Hepatocyte (in vitro differentiated cells): ENCODE results near the gene SLC28A3. TPM values are rescaled to one million over a fixed set of nuclear protein-coding genes. Genes with fewer than 3 reads are reported as not detected.

Experiments used
- DNase-seq: peaks from one replicate; pipeline ENCODE4 v3.0.0-alpha.2; 2016; ENCODE audit warnings: low spot score
- H2AFZ ChIP-seq: fragments of 200-600 bp; sonication (generic); 2 replicates; pipeline ENCODE4 v1.6.0; 2016; ENCODE audit warnings: antibody characterized with exemption, mild to moderate bottlenecking
- H3K27ac ChIP-seq: fragments of 200-600 bp; sonication (generic); 2 replicates; pipeline ENCODE4 v1.5.1; 2016; ENCODE audit warnings: mild to moderate bottlenecking
- H3K27me3 ChIP-seq: fragments of 200-600 bp; sonication (generic); 2 replicates; pipeline ENCODE4 v1.6.1; 2016
- H3K36me3 ChIP-seq: fragments of 200-600 bp; sonication (generic); replicated peaks from 2 replicates; pipeline ENCODE4 v1.5.1; 2016; ENCODE audit warnings: low read depth; ENCODE audit not compliant: insufficient read depth
- H3K4me1 ChIP-seq: fragments of 200-600 bp; sonication (generic); 2 replicates; pipeline ENCODE4 v1.5.1; 2016; ENCODE audit warnings: mild to moderate bottlenecking, moderate library complexity; ENCODE audit not compliant: insufficient read depth
- H3K4me2 ChIP-seq: fragments of 200-600 bp; sonication (generic); 2 replicates; pipeline ENCODE4 v1.6.0; 2016
- H3K4me3 ChIP-seq: fragments of 200-600 bp; sonication (generic); 2 replicates; pipeline ENCODE4 v1.5.1; 2016; ENCODE audit warnings: mild to moderate bottlenecking
- H3K79me2 ChIP-seq: fragments of 200-600 bp; sonication (generic); 2 replicates; pipeline ENCODE4 v1.6.0; 2017; ENCODE audit warnings: mild to moderate bottlenecking
- H3K9me2 ChIP-seq: fragments of 200-600 bp; sonication (generic); replicated peaks from 2 replicates; pipeline ENCODE4 v1.6.0; 2017; ENCODE audit warnings: mild to moderate bottlenecking; ENCODE audit not compliant: insufficient read depth
- H3K9me3 ChIP-seq: fragments of 200-600 bp; sonication (generic); 2 replicates; pipeline ENCODE4 v1.5.1; 2016; ENCODE audit warnings: low read depth, mild to moderate bottlenecking
- H4K20me1 ChIP-seq: fragments of 200-600 bp; sonication (generic); 2 replicates; pipeline ENCODE4 v1.6.0; 2016; ENCODE audit warnings: mild to moderate bottlenecking; ENCODE audit not compliant: insufficient read depth, poor library complexity, severe bottlenecking
- CTCF ChIP-seq: fragments of 200-600 bp; sonication (generic); IDR thresholded peaks from 2 replicates; pipeline ENCODE4 v1.5.1; 2016; ENCODE audit warnings: antibody characterized with exemption, mild to moderate bottlenecking; ENCODE audit not compliant: poor library complexity
- EZH2 ChIP-seq: fragments of 200-600 bp; sonication (generic); IDR thresholded peaks from 2 replicates; pipeline ENCODE4 v1.6.1; 2016; ENCODE audit warnings: antibody characterized with exemption, mild to moderate bottlenecking, borderline replicate concordance
- EZH2phosphoT487 ChIP-seq: fragments of 200-600 bp; sonication (generic); IDR thresholded peaks from one replicate; pipeline ENCODE4 v1.6.1; 2018; ENCODE audit warnings: antibody characterized with exemption, mild to moderate bottlenecking, low read depth, moderate library complexity; ENCODE audit not compliant: unreplicated experiment, severe bottlenecking
- WGBS: methylation state at CpG from one replicate; pipeline ENCODE4 v1.1.6; 2016; ENCODE audit warnings: low lambda C conversion rate; ENCODE audit errors: missing lambda C conversion rate; 5-methylcytosine and 5-hydroxymethylcytosine counted together
- polyA plus RNA-seq: library from polyadenylated mRNA; unstranded; fragments of >200 nt; fragmentation: Nextera tagmentation; extraction: Ambion mirVana; gene quantifications from 2 replicates; pipeline ENCODE4 v1.2.1, GENCODE V29; 2016
- total RNA-seq: library from RNA; depleted of rRNA; stranded (reverse); fragments of >200 nt; gene quantifications from 2 replicates; pipeline ENCODE4 v1.2.3, GENCODE V29; 2014

The SLC28A3 gene
- total and polyA plus RNA-seq, 2 experiments from 2014 or later: 0.98 to 1.7 TPM

- 35% methylated on average over 5 of the region's 5 CpGs for WGBS
- no peaks in the 10 kb centered on the region for H3K36me3 ChIP-seq
- no peak overlapping the region for H3K27ac ChIP-seq
- no peak overlapping the region for H3K4me2 ChIP-seq
- no peaks in the 10 kb centered on the region for H3K27me3 ChIP-seq
- H3K79me2 ChIP-seq: no peaks in the 10 kb centered on the region
- DNase-seq: no peak
- H3K9me2 ChIP-seq: no peaks in the 10 kb centered on the region
- H3K4me1 ChIP-seq: peaks cover 8% of the 10 kb centered on the region
- H4K20me1 ChIP-seq: no peaks in the 10 kb centered on the region
- TF ChIP-seq EZH2phosphoT487 (no peak), CTCF (no peak), EZH2 (no peak)
- no peak overlapping the region for H3K4me3 ChIP-seq
- no peaks in the 10 kb centered on the region for H3K9me3 ChIP-seq
- H2AFZ ChIP-seq: no peak overlapping the region
Observed at GRCh38 chr9:84300271-84300670, 40.3 kb downstream of the SLC28A3 start.

DNA sequence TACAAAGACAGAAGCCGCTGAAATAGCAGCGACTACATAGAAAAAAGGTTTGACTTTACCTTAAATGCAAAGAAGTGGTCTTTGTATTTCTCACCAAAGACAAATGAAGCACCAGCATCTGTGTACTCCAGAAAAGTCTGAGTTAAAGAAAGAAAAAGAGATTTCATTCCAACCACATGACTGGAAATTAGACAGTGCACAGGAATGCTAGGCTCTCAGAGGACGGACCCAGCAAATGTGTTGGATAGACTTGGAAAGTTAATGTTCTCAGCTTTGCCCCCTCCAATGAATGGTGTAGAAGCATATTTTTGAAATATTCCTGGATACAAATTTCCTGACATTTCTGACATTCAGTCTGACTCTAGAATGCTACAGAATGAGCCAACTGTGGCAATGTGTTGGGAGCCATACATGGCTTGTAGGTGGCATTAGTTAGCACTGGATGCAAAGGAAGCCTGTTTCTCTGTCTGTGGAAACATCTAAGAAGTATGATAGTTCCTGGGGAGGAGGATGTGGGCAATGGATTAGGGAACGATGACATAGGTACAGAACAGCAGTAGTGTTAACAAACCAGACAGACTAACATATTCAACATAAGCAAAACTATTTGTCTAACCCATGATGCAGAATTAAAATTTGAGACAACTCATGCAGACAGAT lies 43.3 kb downstream of the SLC28A3 start:
- H3K27ac ChIP-seq: no peak overlapping the region
- no peaks in the 10 kb centered on the region for H3K79me2 ChIP-seq
- H3K4me1 ChIP-seq: peaks cover 8% of the 10 kb centered on the region
- no peaks in the 10 kb centered on the region for H3K9me2 ChIP-seq
- no peak overlapping the region for H3K4me3 ChIP-seq
- no peaks in the 10 kb centered on the region for H3K27me3 ChIP-seq
- TF ChIP-seq CTCF: no peak
- no peak for TF ChIP-seq EZH2phosphoT487
- no peak for TF ChIP-seq EZH2
- WGBS: 88% methylated on average over 4 of the region's 4 CpGs
- no peaks in the 10 kb centered on the region for H3K36me3 ChIP-seq
- no peak overlapping the region for H2AFZ ChIP-seq
- no peaks in the 10 kb centered on the region for H4K20me1 ChIP-seq
- H3K9me3 ChIP-seq: no peaks in the 10 kb centered on the region
- no peak overlapping the region for H3K4me2 ChIP-seq
- no peak for DNase-seq

- no peaks in the 10 kb centered on the region for H3K36me3 ChIP-seq
- H3K4me2 ChIP-seq: no peak overlapping the region
- no peaks in the 10 kb centered on the region for H3K9me2 ChIP-seq
Observed at GRCh38 chr9:84296146-84296843, 44.3 kb downstream of the SLC28A3 start.

More at GRCh38 chr9:84296146-84296843, 44.3 kb downstream of the SLC28A3 start:
- WGBS: 69% methylated on average over 7 of the region's 7 CpGs
- no peak for TF ChIP-seq EZH2
- no peak for TF ChIP-seq CTCF
- no peak for TF ChIP-seq EZH2phosphoT487
- Histone ChIP-seq H3K4me3 (no peak overlapping the region), H2AFZ (no peak overlapping the region), H3K9me3 (no peaks in the 10 kb centered on the region), H4K20me1 (no peaks in the 10 kb centered on the region), H3K27ac (no peak overlapping the region), H3K79me2 (no peaks in the 10 kb centered on the region), H3K27me3 (no peaks in the 10 kb centered on the region), H3K4me1 (peaks cover 8% of the 10 kb centered on the region)
- DNase-seq: no peak
